Keratinocyte (primary cell): Measurements from ENCODE around the gene TANGO2.

Experiments used
- EZH2 ChIP-seq: IDR thresholded peaks from one replicate; pipeline ENCODE4 v1.6.1; 2012; ENCODE audit warnings: inconsistent platforms, mild to moderate bottlenecking, low read length, moderate library complexity
- TF ChIP-seq, protein P1 (sequence below), 3 experiments: IDR thresholded peaks in 1 of 3; conservative IDR thresholded peaks in 1 of 3; optimal IDR thresholded peaks in 1 of 3; 2 replicates in 2 of 3; 3 replicates in 1 of 3; pipeline versions ENCODE3 to v1.5.1; 2011; ENCODE audit warnings: low read length in 3 of 3, mild to moderate bottlenecking in 3 of 3, moderate library complexity in 2 of 3, control low read depth in 1 of 3, inconsistent platforms in 1 of 3; ENCODE audit not compliant: insufficient read depth in 2 of 3; ENCODE audit errors: extremely low read depth in 1 of 3

DNA sequence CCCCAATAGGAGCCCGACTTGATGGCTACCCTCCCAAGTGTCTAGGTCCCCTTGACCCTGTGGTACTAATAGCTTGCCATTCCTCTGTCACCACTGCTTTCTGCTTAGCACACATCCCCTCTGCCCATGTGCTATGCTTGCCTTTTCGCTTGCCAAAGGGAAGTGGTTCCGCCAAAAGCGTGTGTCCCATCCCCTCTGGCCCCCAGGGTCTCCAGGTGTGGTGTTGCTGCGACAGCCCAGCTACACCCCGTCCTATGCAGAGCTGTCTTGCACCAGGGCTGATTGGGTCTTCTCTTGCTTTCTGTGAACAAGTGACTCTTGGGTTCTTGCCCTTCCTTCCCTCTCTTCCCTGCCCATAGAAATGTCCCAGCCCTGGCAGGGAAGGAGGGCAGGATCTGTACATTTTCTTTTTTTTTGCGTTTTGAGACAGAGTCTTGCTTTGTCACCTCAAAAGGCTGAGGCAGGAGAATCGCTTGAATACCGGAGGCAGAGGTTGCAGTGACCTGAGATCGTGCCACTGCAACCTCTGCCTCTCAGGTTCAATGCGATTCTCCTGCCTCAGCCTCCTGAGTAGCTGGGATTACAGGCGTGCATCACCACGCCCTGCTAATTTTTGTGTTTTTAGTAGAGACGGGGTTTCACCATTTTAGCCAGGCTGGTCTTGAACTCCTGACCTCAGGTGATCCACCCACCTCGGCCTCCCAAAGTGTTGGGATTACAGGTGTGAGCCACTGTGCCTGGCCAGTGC is 3.9 kb downstream of the TANGO2 start:
- TF ChIP-seq EZH2, result no peak
- TF ChIP-seq, protein P1, sequence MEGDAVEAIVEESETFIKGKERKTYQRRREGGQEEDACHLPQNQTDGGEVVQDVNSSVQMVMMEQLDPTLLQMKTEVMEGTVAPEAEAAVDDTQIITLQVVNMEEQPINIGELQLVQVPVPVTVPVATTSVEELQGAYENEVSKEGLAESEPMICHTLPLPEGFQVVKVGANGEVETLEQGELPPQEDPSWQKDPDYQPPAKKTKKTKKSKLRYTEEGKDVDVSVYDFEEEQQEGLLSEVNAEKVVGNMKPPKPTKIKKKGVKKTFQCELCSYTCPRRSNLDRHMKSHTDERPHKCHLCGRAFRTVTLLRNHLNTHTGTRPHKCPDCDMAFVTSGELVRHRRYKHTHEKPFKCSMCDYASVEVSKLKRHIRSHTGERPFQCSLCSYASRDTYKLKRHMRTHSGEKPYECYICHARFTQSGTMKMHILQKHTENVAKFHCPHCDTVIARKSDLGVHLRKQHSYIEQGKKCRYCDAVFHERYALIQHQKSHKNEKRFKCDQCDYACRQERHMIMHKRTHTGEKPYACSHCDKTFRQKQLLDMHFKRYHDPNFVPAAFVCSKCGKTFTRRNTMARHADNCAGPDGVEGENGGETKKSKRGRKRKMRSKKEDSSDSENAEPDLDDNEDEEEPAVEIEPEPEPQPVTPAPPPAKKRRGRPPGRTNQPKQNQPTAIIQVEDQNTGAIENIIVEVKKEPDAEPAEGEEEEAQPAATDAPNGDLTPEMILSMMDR (optimal IDR thresholded peaks at IDR 0.05 in 1 of 3, IDR thresholded peaks at IDR 0.05 in 1 of 3, conservative IDR thresholded peaks at IDR 0.05 in 1 of 3; ENCODE audit: extremely low read depth in 1 of 3, insufficient read depth in 2 of 3, low read length in 3 of 3), result no peak
